22Rv1 (cell line): ENCODE measurements around the gene CALML5.

Experiments used
- ZFX ChIP-seq: fragments of 450-650 bp; IDR thresholded peaks from 2 replicates; pipeline ENCODE4 v1.6.1; 2017; ENCODE audit warnings: antibody characterized with exemption, borderline replicate concordance
- TF ChIP-seq, protein P1 (sequence below): fragments of 450-650 bp; IDR thresholded peaks from 2 replicates; pipeline ENCODE4 v1.5.1; 2017; ENCODE audit warnings: mild to moderate bottlenecking

DNA sequence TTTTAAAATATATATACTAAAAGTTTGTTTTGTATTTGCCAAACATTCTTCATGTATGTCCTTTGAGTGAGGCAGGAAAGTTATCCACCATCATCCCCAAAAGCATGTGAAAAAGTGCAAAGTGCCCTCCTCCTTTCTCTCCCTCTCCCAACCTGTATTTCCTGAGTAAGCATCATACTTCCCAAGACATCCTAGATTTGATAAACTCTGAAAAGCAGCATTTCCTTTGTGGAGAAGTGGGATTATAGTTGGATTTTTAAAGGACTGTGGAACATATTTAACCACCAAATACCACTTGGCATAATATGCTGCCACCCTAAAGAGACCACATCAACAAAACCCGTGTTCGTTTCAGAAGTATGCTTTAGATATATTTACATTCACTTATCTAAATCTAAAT, 50.1 kb downstream of the CALML5 start:
- TF ChIP-seq, protein P1, sequence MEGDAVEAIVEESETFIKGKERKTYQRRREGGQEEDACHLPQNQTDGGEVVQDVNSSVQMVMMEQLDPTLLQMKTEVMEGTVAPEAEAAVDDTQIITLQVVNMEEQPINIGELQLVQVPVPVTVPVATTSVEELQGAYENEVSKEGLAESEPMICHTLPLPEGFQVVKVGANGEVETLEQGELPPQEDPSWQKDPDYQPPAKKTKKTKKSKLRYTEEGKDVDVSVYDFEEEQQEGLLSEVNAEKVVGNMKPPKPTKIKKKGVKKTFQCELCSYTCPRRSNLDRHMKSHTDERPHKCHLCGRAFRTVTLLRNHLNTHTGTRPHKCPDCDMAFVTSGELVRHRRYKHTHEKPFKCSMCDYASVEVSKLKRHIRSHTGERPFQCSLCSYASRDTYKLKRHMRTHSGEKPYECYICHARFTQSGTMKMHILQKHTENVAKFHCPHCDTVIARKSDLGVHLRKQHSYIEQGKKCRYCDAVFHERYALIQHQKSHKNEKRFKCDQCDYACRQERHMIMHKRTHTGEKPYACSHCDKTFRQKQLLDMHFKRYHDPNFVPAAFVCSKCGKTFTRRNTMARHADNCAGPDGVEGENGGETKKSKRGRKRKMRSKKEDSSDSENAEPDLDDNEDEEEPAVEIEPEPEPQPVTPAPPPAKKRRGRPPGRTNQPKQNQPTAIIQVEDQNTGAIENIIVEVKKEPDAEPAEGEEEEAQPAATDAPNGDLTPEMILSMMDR: no peak
- no peak for TF ChIP-seq ZFX
